Pons (tissue), 1 donor: ENCODE results near the gene PDHB.
A peak's percentile ranks its signal among the peaks of the same experiment; 100 is the strongest.
"Not testable (repeated sequence)": the region's sequence is repeated elsewhere in the genome, so short reads cannot be mapped to it uniquely, and the experiment has no call there.

ENCODE experiments used
- DNase-seq: peaks from one replicate; pipeline ENCODE4 v3.0.0-alpha.2; 2016; ENCODE audit warnings: low spot score

PDHB gene

GRCh38 chr3:58437276-58437675 lies 3.6 kb upstream of the PDHB start:
- DNase-seq: not testable (repeated sequence)

GRCh38 chr3:58434990-58435389 lies 1.4 kb upstream of the PDHB start:
- no peak for DNase-seq

GRCh38 chr3:58434511-58434910 lies 879 bp upstream of the PDHB start:
- no peak for DNase-seq

GRCh38 chr3:58434168-58434504 lies 504 bp upstream of the PDHB start:
- no peak for DNase-seq

- DNase-seq: no peak
These were observed 727 bp downstream of the PDHB start for GRCh38 chr3:58432905-58433304.

GRCh38 chr3:58429657-58430056 lies 4.0 kb downstream of the PDHB start:
- DNase-seq: no peak

GRCh38 chr3:58427661-58428361 lies 5.8 kb downstream of the PDHB start:
- DNase-seq: no peak

GRCh38 chr3:58425782-58426181 lies 7.8 kb downstream of the PDHB start:
- no peak for DNase-seq

- DNase-seq: no peak
These were observed 9.0 kb downstream of the PDHB start for GRCh38 chr3:58424613-58425012.

GRCh38 chr3:58422756-58423325 lies 10.8 kb downstream of the PDHB start:
- no peak for DNase-seq

- DNase-seq: no peak
These were observed 12.6 kb downstream of the PDHB start for GRCh38 chr3:58421004-58421403.

GRCh38 chr3:58419780-58420507 lies 13.7 kb downstream of the PDHB start:
- no peak for DNase-seq

GRCh38 chr3:58418227-58418626 lies 15.4 kb downstream of the PDHB start:
- no peak for DNase-seq

GRCh38 chr3:58417075-58417474 lies 16.6 kb downstream of the PDHB start:
- no peak for DNase-seq

GRCh38 chr3:58416191-58416590 lies 17.4 kb downstream of the PDHB start:
- DNase-seq: no peak

GRCh38 chr3:58414538-58415197 lies 19.0 kb downstream of the PDHB start:
- peak; percentile 83 for DNase-seq

- no peak for DNase-seq
These were observed 21.5 kb downstream of the PDHB start for GRCh38 chr3:58411851-58412830.

GRCh38 chr3:58411036-58411435 lies 22.6 kb downstream of the PDHB start:
- no peak for DNase-seq

GRCh38 chr3:58409663-58410062 lies 24.0 kb downstream of the PDHB start:
- DNase-seq: no peak

GRCh38 chr3:58408906-58409305 lies 24.7 kb downstream of the PDHB start:
- no peak for DNase-seq

GRCh38 chr3:58404396-58404795 lies 29.2 kb downstream of the PDHB start:
- no peak for DNase-seq
